DMS153 (cell line): ENCODE data around the gene PHLDA1.
A peak's percentile ranks its signal among the peaks of the same experiment; 100 is the strongest.

Source experiments
- DNase-seq: peaks from one replicate; lab custom pipeline; 2025; lab: John Stamatoyannopoulos, UW

Gene PHLDA1

GRCh38 chr12:76037130-76038103 is 5.8 kb upstream of the PHLDA1 start:
- peak; percentile 62 for DNase-seq

GRCh38 chr12:76035045-76035444 is 3.5 kb upstream of the PHLDA1 start:
- DNase-seq: no peak

- DNase-seq: no peak
These were observed 1.8 kb upstream of the PHLDA1 start for GRCh38 chr12:76033081-76034011.

- no peak for DNase-seq
These were observed 736 bp upstream of the PHLDA1 start for GRCh38 chr12:76032043-76032981.

- no peak for DNase-seq
These were observed 529 bp downstream of the PHLDA1 start for GRCh38 chr12:76031081-76031413.

- peak; percentile 13 for DNase-seq
These were observed 1.1 kb downstream of the PHLDA1 start for GRCh38 chr12:76030341-76031080.

GRCh38 chr12:76029982-76030340 is 1.6 kb downstream of the PHLDA1 start:
- DNase-seq: no peak

GRCh38 chr12:76028571-76029277 is 2.9 kb downstream of the PHLDA1 start:
- no peak for DNase-seq

GRCh38 chr12:76026643-76027063 is 4.9 kb downstream of the PHLDA1 start:
- DNase-seq: no peak

GRCh38 chr12:76025601-76026575 is 5.7 kb downstream of the PHLDA1 start:
- no peak for DNase-seq

GRCh38 chr12:76024942-76025600 is 6.5 kb downstream of the PHLDA1 start:
- no peak for DNase-seq

- no peak for DNase-seq
These were observed 7.3 kb downstream of the PHLDA1 start for GRCh38 chr12:76024102-76024781.

- no peak for DNase-seq
These were observed 8.4 kb downstream of the PHLDA1 start for GRCh38 chr12:76023069-76023690.

- DNase-seq: no peak
These were observed 9.1 kb downstream of the PHLDA1 start for GRCh38 chr12:76022506-76022905.

- peak; percentile 79 for DNase-seq
These were observed 10.6 kb downstream of the PHLDA1 start for GRCh38 chr12:76020731-76021672.

GRCh38 chr12:76020281-76020680 is 11.3 kb downstream of the PHLDA1 start:
- no peak for DNase-seq
